ENCODE results near the gene EXT2. TPM values are rescaled to one million over a fixed set of nuclear protein-coding genes. Genes with fewer than 3 reads are reported as not detected.

EXT2 gene
- total and polyA plus RNA-seq, 2 experiments from 2014 or later, result 15.9 to 48.6 TPM

GRCh38 chr11:44083906-44084305 is 11.6 kb upstream of the EXT2 start:
- no peak overlapping the region for H2AFZ ChIP-seq
- peaks cover 28% of the 10 kb centered on the region for H3K36me3 Mint-ChIP-seq (ENCODE audit: low read depth)
- H3K9me3 Mint-ChIP-seq, result peaks cover 16% of the 10 kb centered on the region
- H3K36me3 ChIP-seq (ENCODE audit: insufficient read depth), result no peaks in the 10 kb centered on the region
- ATAC-seq (no peak), DNase-seq (ENCODE audit: low spot score) (no peak)
- H3K4me2 ChIP-seq, result no peak overlapping the region
- no peaks in the 10 kb centered on the region for H3K27me3 ChIP-seq (ENCODE audit: insufficient read depth)
- H4K20me1 ChIP-seq (replicated peaks; ENCODE audit: insufficient read depth), result no peaks in the 10 kb centered on the region
- 0 out of 3 replicates have a peak, but pooled peaks cover 2% of the 10 kb centered on the region for H3K4me1 Mint-ChIP-seq
- no peak overlapping the region for H3K27ac Mint-ChIP-seq
- no peaks in the 10 kb centered on the region for H3K4me1 ChIP-seq (ENCODE audit: insufficient read depth)
- H3K4me3 Mint-ChIP-seq, result no peak overlapping the region
- TF ChIP-seq JUNB (IDR thresholded peaks at IDR 0.05; ENCODE audit: unreplicated experiment) (no peak), EZH2 (IDR thresholded peaks at IDR 0.05; ENCODE audit: low read depth, unreplicated experiment) (no peak), EZH2phosphoT487 (IDR thresholded peaks at IDR 0.05; ENCODE audit: unreplicated experiment) (no peak), NANOG (IDR thresholded peaks at IDR 0.05; ENCODE audit: borderline replicate concordance) (no peak), POLR2AphosphoS5 (IDR thresholded peaks at IDR 0.05; ENCODE audit: low read depth) (no peak), ETS1 (IDR thresholded peaks at IDR 0.05) (no peak), ZNF114 (CRISPR knock-in tag; IDR thresholded peaks at IDR 0.05) (no peak), ZNF331 (CRISPR knock-in tag; IDR thresholded peaks at IDR 0.05; ENCODE audit: low read depth) (no peak)
- peaks cover 4% of the 10 kb centered on the region; the same call in 1 of the 2 replicates for H3K9me2 ChIP-seq (ENCODE audit: insufficient read depth)
- no peaks in the 10 kb centered on the region for H3K79me2 ChIP-seq (replicated peaks; ENCODE audit: insufficient read depth)
- peaks cover under 1% of the 10 kb centered on the region for H3K27me3 Mint-ChIP-seq (ENCODE audit: insufficient read depth, low read depth, poor library complexity)
- H3K27ac ChIP-seq (ENCODE audit: low read depth), result no peak overlapping the region
- no peak overlapping the region for H3K4me3 ChIP-seq
- H3F3A ChIP-seq (replicated peaks; ENCODE audit: low read depth), result no peaks in the 10 kb centered on the region

GRCh38 chr11:44085330-44085729 is 10.1 kb upstream of the EXT2 start:
- no peaks in the 10 kb centered on the region for H3K27me3 ChIP-seq (ENCODE audit: insufficient read depth)
- Mint-ChIP-seq H3K36me3 (ENCODE audit: low read depth) (peaks cover 39% of the 10 kb centered on the region), H3K9me3 (peaks cover 25% of the 10 kb centered on the region)

More at GRCh38 chr11:44085330-44085729, 10.1 kb upstream of the EXT2 start:
- DNase-seq (ENCODE audit: low spot score) (no peak), ATAC-seq (no peak)
- Histone ChIP-seq H3K36me3 (ENCODE audit: insufficient read depth) (no peaks in the 10 kb centered on the region), H3K79me2 (replicated peaks; ENCODE audit: insufficient read depth) (no peaks in the 10 kb centered on the region), H3K4me3 (no peak overlapping the region), H4K20me1 (replicated peaks; ENCODE audit: insufficient read depth) (no peaks in the 10 kb centered on the region), H3K4me1 (ENCODE audit: insufficient read depth) (no peaks in the 10 kb centered on the region), H3K4me2 (no peak overlapping the region), H3K27ac (ENCODE audit: low read depth) (no peak overlapping the region), H3K9me2 (ENCODE audit: insufficient read depth) (peaks cover 4% of the 10 kb centered on the region; the same call in 1 of the 2 replicates), H2AFZ (no peak overlapping the region), H3F3A (replicated peaks; ENCODE audit: low read depth) (no peaks in the 10 kb centered on the region)
- Mint-ChIP-seq H3K27me3 (ENCODE audit: insufficient read depth, low read depth, poor library complexity) (peaks cover 4% of the 10 kb centered on the region), H3K27ac (no peak overlapping the region), H3K4me1 (no peaks in the 10 kb centered on the region), H3K4me3 (no peak overlapping the region)
- no peak for TF ChIP-seq CTCF (conservative IDR thresholded peaks at IDR 0.05; ENCODE audit: low read depth in 2 of 2)
- TF ChIP-seq EZH2 (IDR thresholded peaks at IDR 0.05; ENCODE audit: low read depth, unreplicated experiment), result no peak
- no peak for TF ChIP-seq JUNB (IDR thresholded peaks at IDR 0.05; ENCODE audit: unreplicated experiment)
- no peak for TF ChIP-seq ZNF114 (CRISPR knock-in tag; IDR thresholded peaks at IDR 0.05)
- TF ChIP-seq STAT1 (IDR thresholded peaks at IDR 0.05; ENCODE audit: unreplicated experiment), result no peak
